MM.1S (cell line): ENCODE measurements around the gene PMF1.

ENCODE experiments used
- DNase-seq: peaks from one replicate; pipeline ENCODE4 v3.0.0-alpha.2; 2015
- H2AFZ ChIP-seq: fragments of 300-600 bp; sonication (generic); 2 replicates; pipeline ENCODE4 v1.6.0; 2016; ENCODE audit warnings: antibody characterized with exemption, low read length
- H3F3A ChIP-seq: fragments of 300-600 bp; sonication (generic); 2 replicates; pipeline ENCODE4 v1.6.1; 2016; ENCODE audit warnings: mild to moderate bottlenecking, antibody characterized with exemption, low read length, moderate library complexity, mixed read lengths; ENCODE audit not compliant: insufficient read depth
- H3K27ac ChIP-seq: fragments of 300-600 bp; sonication (generic); 2 replicates; pipeline ENCODE4 v1.5.1; 2016; ENCODE audit warnings: mild to moderate bottlenecking, low read length
- H3K27me3 ChIP-seq: fragments of 300-600 bp; sonication (generic); replicated peaks from 2 replicates; pipeline ENCODE4 v1.6.0; 2016; ENCODE audit warnings: low read length; ENCODE audit not compliant: insufficient read depth
- H3K36me3 ChIP-seq: fragments of 300-600 bp; sonication (generic); replicated peaks from 2 replicates; pipeline ENCODE4 v1.6.1; 2016; ENCODE audit warnings: mild to moderate bottlenecking, low read length, mixed read lengths; ENCODE audit not compliant: insufficient read depth
- H3K4me1 ChIP-seq: fragments of 300-600 bp; sonication (generic); 2 replicates; pipeline ENCODE4 v1.6.1; 2016; ENCODE audit warnings: low read length, mixed read lengths
- H3K4me2 ChIP-seq: fragments of 300-600 bp; sonication (generic); 2 replicates; pipeline ENCODE4 v1.6.0; 2016; ENCODE audit warnings: low read depth, low read length
- H3K4me3 ChIP-seq: fragments of 300-600 bp; sonication (generic); 2 replicates; pipeline ENCODE4 v1.5.1; 2016; ENCODE audit warnings: low read length, mixed read lengths
- H3K79me2 ChIP-seq: fragments of 300-600 bp; sonication (generic); 2 replicates; pipeline ENCODE4 v1.6.1; 2016; ENCODE audit warnings: mixed run types, low read length, mixed read lengths
- H3K9ac ChIP-seq: fragments of 300-600 bp; sonication (generic); 2 replicates; pipeline ENCODE4 v1.6.1; 2016; ENCODE audit warnings: low read length, mixed read lengths
- H3K9me2 ChIP-seq: fragments of 300-600 bp; sonication (generic); replicated peaks from 2 replicates; pipeline ENCODE4 v1.6.1; 2016; ENCODE audit warnings: mild to moderate bottlenecking, low read length, mixed read lengths; ENCODE audit not compliant: insufficient read depth
- H3K9me3 ChIP-seq: fragments of 300-600 bp; sonication (generic); replicated peaks from 2 replicates; pipeline ENCODE4 v1.6.1; 2016; ENCODE audit warnings: mild to moderate bottlenecking, low read length, mixed read lengths; ENCODE audit not compliant: insufficient read depth
- H4K20me1 ChIP-seq: fragments of 300-600 bp; sonication (generic); 2 replicates; pipeline ENCODE4 v1.6.1; 2016; ENCODE audit warnings: mild to moderate bottlenecking, low read length, moderate library complexity, mixed read lengths; ENCODE audit not compliant: insufficient read depth
- EZH2 ChIP-seq: fragments of 300-600 bp; sonication (generic); optimal IDR thresholded peaks from 2 replicates; pipeline ENCODE3; 2017; ENCODE audit warnings: low read depth, mild to moderate bottlenecking, antibody characterized with exemption, low read length, mixed read lengths
- EZH2phosphoT487 ChIP-seq: fragments of 300-600 bp; sonication (generic); IDR thresholded peaks from 2 replicates; pipeline ENCODE4 v1.6.1; 2018; ENCODE audit warnings: antibody characterized with exemption, low read length
- TF ChIP-seq, protein P1 (sequence below): fragments of 300-600 bp; sonication (generic); IDR thresholded peaks from 2 replicates; pipeline ENCODE4 v1.5.1; 2016; ENCODE audit warnings: antibody characterized with exemption, low read length, mixed read lengths

PMF1 gene

DNA sequence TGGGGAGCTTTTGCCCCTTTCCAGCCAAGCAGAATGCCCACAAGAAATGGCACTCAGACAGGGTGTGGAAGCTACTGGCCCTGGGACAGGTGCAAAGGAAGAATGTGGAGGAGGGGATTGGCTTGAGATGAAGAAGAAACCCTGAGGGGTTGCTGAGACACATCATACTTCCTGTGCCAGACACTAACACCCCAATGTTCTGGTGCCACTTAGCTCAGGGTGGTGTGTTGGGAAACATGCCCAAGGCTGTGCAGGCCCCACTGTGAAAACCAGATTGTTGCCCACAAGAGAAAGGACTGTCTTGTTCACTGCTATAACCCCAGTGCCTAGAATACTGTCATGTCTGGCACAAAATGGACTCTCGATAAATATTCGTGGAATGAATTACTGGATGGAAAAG is 44.9 kb downstream of the PMF1 start:
- Histone ChIP-seq H3K4me1 (no peaks in the 10 kb centered on the region), H3K9me3 (no peaks in the 10 kb centered on the region), H3K4me3 (no peak overlapping the region), H3K9me2 (no peaks in the 10 kb centered on the region), H2AFZ (no peak overlapping the region), H3K79me2 (0 out of 2 replicates have a peak, but pooled peaks cover 3% of the 10 kb centered on the region), H3K9ac (no peak overlapping the region), H4K20me1 (no peaks in the 10 kb centered on the region), H3K4me2 (no peak overlapping the region), H3K27ac (no peak overlapping the region), H3F3A (no peaks in the 10 kb centered on the region; the same call in 1 of the 2 replicates), H3K27me3 (no peaks in the 10 kb centered on the region), H3K36me3 (peaks cover 30% of the 10 kb centered on the region)
- no peak for DNase-seq
- TF ChIP-seq, protein P1, sequence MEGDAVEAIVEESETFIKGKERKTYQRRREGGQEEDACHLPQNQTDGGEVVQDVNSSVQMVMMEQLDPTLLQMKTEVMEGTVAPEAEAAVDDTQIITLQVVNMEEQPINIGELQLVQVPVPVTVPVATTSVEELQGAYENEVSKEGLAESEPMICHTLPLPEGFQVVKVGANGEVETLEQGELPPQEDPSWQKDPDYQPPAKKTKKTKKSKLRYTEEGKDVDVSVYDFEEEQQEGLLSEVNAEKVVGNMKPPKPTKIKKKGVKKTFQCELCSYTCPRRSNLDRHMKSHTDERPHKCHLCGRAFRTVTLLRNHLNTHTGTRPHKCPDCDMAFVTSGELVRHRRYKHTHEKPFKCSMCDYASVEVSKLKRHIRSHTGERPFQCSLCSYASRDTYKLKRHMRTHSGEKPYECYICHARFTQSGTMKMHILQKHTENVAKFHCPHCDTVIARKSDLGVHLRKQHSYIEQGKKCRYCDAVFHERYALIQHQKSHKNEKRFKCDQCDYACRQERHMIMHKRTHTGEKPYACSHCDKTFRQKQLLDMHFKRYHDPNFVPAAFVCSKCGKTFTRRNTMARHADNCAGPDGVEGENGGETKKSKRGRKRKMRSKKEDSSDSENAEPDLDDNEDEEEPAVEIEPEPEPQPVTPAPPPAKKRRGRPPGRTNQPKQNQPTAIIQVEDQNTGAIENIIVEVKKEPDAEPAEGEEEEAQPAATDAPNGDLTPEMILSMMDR, result no peak
- TF ChIP-seq EZH2phosphoT487, result no peak
- no peak for TF ChIP-seq EZH2

GRCh38 chr1:156258859-156259258 is 46.1 kb downstream of the PMF1 start:
- Histone ChIP-seq H3K9ac (no peak overlapping the region), H3F3A (no peaks in the 10 kb centered on the region), H3K79me2 (0 out of 2 replicates have a peak, but pooled peaks cover 3% of the 10 kb centered on the region), H3K27ac (no peak overlapping the region), H3K9me2 (no peaks in the 10 kb centered on the region), H3K9me3 (no peaks in the 10 kb centered on the region), H4K20me1 (no peaks in the 10 kb centered on the region), H2AFZ (no peak overlapping the region), H3K4me2 (no peak overlapping the region), H3K36me3 (peaks cover 32% of the 10 kb centered on the region), H3K27me3 (no peaks in the 10 kb centered on the region), H3K4me3 (no peak overlapping the region), H3K4me1 (no peaks in the 10 kb centered on the region)
- TF ChIP-seq EZH2 (no peak), EZH2phosphoT487 (no peak)
- TF ChIP-seq, protein P1, result no peak
- DNase-seq, result no peak

- Histone ChIP-seq H3K9me3 (no peaks in the 10 kb centered on the region), H3K79me2 (0 out of 2 replicates have a peak, but pooled peaks cover 3% of the 10 kb centered on the region), H2AFZ (no peak overlapping the region), H3K27me3 (no peaks in the 10 kb centered on the region), H4K20me1 (no peaks in the 10 kb centered on the region), H3K4me2 (no peak overlapping the region), H3K36me3 (peaks cover 32% of the 10 kb centered on the region), H3K9ac (no peak overlapping the region), H3K27ac (no peak overlapping the region), H3K4me3 (no peak overlapping the region), H3K9me2 (no peaks in the 10 kb centered on the region), H3K4me1 (no peaks in the 10 kb centered on the region), H3F3A (no peaks in the 10 kb centered on the region)
- no peak for TF ChIP-seq EZH2phosphoT487
- TF ChIP-seq, protein P1, result peak; percentile 40
- no peak for TF ChIP-seq EZH2
- DNase-seq, result no peak
Observed at GRCh38 chr1:156259805-156260204, 47.0 kb downstream of the PMF1 start.
